Measurements from ENCODE around the gene PLIN1. TPM values are rescaled to one million over a fixed set of nuclear protein-coding genes. Genes with fewer than 3 reads are reported as not detected.

PLIN1 gene
- total and polyA plus RNA-seq, 7 donors: 0.79 to 8.3 (median 4.4) TPM

DNA sequence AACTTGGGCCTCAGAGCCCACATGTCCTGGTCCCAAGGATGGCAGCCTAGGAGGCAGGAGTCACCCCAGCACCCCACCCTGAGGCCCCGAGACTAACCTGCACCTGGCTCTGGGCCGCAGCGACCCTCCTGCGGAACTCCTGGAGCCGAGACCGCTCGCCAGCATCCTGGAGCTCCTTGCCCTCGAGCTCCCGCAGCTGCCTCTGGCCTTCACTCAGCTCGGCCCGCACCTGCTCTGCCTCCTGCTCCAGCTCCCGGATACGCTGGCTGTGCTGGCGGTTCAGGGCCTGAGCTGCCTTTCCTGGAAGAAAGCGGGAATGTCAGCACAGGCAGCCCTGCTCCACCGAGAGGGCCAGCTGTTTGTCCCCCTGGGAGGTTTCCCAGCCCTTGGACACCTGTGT lies 37.1 kb downstream of the PLIN1 start:
- Histone ChIP-seq H3K4me3 (no peak overlapping the region), H3K27ac (no peak overlapping the region), H3K36me3 (ENCODE audit: insufficient read depth in 1 of 2, low read depth in 1 of 2) (no peaks in the 10 kb centered on the region), H3K27me3 (ENCODE audit: insufficient read depth in 3 of 3, low read length in 2 of 3) (no peaks in the 10 kb centered on the region), H3K9me3 (no peaks in the 10 kb centered on the region), H3K4me1 (no peaks in the 10 kb centered on the region)
- intact Hi-C loops (cut with DNase I): no loop called here
- TF ChIP-seq, protein P1, sequence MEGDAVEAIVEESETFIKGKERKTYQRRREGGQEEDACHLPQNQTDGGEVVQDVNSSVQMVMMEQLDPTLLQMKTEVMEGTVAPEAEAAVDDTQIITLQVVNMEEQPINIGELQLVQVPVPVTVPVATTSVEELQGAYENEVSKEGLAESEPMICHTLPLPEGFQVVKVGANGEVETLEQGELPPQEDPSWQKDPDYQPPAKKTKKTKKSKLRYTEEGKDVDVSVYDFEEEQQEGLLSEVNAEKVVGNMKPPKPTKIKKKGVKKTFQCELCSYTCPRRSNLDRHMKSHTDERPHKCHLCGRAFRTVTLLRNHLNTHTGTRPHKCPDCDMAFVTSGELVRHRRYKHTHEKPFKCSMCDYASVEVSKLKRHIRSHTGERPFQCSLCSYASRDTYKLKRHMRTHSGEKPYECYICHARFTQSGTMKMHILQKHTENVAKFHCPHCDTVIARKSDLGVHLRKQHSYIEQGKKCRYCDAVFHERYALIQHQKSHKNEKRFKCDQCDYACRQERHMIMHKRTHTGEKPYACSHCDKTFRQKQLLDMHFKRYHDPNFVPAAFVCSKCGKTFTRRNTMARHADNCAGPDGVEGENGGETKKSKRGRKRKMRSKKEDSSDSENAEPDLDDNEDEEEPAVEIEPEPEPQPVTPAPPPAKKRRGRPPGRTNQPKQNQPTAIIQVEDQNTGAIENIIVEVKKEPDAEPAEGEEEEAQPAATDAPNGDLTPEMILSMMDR (IDR thresholded peaks at IDR 0.05): no peak
- 51 to 60% (median 55%) methylated on average over 11 to 16 of the region's 16 CpGs for WGBS, 3 donors
- ATAC-seq (peak in 1 of 4 donors; percentile 35), DNase-seq (no peak)

DNA sequence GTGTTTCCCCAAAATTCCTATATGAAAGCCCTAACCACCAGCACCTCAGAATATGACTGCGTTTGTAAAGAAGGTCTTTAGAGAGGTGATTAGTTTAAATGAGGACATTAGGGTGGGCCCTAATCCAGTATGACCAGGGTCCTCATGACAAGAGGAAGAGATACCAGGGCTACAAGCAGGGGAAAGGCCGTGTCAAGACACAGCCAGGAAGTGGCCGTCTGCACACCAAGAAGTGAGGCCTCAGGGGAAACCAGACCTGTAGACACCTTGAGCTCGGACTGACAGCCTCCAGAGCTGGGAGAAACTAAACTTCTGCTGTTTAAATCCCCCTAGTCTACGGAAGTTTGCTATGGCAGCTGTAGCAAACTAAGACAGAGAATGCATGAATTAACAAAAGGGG lies 38.1 kb downstream of the PLIN1 start:
- Histone ChIP-seq H3K4me3 (no peak overlapping the region), H3K27ac (no peak overlapping the region), H3K36me3 (ENCODE audit: insufficient read depth in 1 of 2, low read depth in 1 of 2) (no peaks in the 10 kb centered on the region), H3K27me3 (ENCODE audit: insufficient read depth in 3 of 3, low read length in 2 of 3) (no peaks in the 10 kb centered on the region), H3K4me1 (no peaks in the 10 kb centered on the region), H3K9me3 (no peaks in the 10 kb centered on the region)
- DNase-seq: no peak
- TF ChIP-seq, protein P1 (IDR thresholded peaks at IDR 0.05): no peak
- WGBS, 3 donors: 87 to 89% (median 87%) methylated on average over 5 of the region's 5 CpGs
- no peak for ATAC-seq
- intact Hi-C loops (cut with DNase I): no loop called here

DNA sequence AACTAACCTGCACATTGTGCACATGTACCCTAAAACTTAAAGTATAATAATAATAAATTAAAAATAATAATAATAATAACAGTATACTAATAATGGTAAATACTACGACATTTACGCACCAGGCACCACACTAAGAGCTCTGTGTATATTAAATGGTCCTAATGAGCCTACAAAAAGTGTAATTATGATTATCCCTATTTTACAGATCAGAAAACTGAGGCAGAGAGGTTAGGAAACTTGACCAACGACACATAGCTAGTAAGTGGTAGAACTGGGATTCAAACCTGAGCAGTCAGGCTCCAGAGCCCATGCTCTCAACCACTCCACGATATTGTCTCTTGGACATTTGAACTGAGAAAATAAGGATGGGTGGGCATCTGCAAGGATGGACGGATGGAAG lies 38.9 kb downstream of the PLIN1 start:
- Histone ChIP-seq H3K9me3 (no peaks in the 10 kb centered on the region), H3K36me3 (ENCODE audit: insufficient read depth in 1 of 2, low read depth in 1 of 2) (no peaks in the 10 kb centered on the region), H3K27ac (no peak overlapping the region), H3K4me3 (no peak overlapping the region), H3K27me3 (ENCODE audit: insufficient read depth in 3 of 3, low read length in 2 of 3) (no peaks in the 10 kb centered on the region), H3K4me1 (no peaks in the 10 kb centered on the region)
- ATAC-seq: no peak
- 97 to 99% (median 99%) methylated on average over 5 of the region's 5 CpGs for WGBS, 3 donors
- no peak for DNase-seq
- intact Hi-C loops (cut with DNase I): no loop called here
- TF ChIP-seq, protein P1 (IDR thresholded peaks at IDR 0.05): no peak

DNA sequence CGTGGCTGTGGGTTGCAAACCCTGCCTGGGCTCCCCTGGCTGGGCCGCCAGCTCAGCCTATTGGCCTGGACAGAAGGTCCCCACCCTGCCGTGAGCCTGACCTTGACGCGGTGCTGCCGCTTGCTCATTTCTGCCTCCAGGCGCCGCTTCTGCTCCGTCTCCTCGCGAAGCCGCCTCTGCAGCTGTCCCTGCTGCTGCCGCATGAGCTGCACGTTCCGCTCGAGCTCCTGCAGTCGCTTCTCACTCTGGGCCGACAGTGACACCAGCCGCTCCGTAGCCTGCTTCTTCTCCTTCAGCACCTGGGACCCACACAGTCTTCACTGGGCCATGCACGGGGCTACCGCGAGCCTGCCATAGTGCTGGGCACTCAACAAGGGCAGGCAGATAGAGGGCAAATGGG lies 45.6 kb downstream of the PLIN1 start:
- 95 to 96% (median 95%) methylated on average over 23 of the region's 23 CpGs for WGBS, 3 donors
- H3K36me3 ChIP-seq (ENCODE audit: insufficient read depth in 1 of 2, low read depth in 1 of 2): peaks cover 0 to 3% of the 10 kb centered on the region in 2 donors
- TF ChIP-seq, protein P1 (IDR thresholded peaks at IDR 0.05): no peak
- no peaks in the 10 kb centered on the region for H3K9me3 ChIP-seq
- H3K4me3 ChIP-seq: no peak overlapping the region
- no peak overlapping the region for H3K27ac ChIP-seq
- no peak for ATAC-seq
- H3K27me3 ChIP-seq (ENCODE audit: insufficient read depth in 3 of 3, low read length in 2 of 3): no peaks in the 10 kb centered on the region
- DNase-seq: no peak
- no peaks in the 10 kb centered on the region for H3K4me1 ChIP-seq
- intact Hi-C loops (cut with DNase I): no loop called here

Measured in psoas muscle (tissue), 8 donors.